ENCODE results near the gene BRPF1. TPM values are rescaled to one million over a fixed set of nuclear protein-coding genes. Genes with fewer than 3 reads are reported as not detected.

Gene BRPF1
- total RNA-seq, 4 donors from 2014 or later = 9.4 to 18.7 (median 14.9) TPM

DNA sequence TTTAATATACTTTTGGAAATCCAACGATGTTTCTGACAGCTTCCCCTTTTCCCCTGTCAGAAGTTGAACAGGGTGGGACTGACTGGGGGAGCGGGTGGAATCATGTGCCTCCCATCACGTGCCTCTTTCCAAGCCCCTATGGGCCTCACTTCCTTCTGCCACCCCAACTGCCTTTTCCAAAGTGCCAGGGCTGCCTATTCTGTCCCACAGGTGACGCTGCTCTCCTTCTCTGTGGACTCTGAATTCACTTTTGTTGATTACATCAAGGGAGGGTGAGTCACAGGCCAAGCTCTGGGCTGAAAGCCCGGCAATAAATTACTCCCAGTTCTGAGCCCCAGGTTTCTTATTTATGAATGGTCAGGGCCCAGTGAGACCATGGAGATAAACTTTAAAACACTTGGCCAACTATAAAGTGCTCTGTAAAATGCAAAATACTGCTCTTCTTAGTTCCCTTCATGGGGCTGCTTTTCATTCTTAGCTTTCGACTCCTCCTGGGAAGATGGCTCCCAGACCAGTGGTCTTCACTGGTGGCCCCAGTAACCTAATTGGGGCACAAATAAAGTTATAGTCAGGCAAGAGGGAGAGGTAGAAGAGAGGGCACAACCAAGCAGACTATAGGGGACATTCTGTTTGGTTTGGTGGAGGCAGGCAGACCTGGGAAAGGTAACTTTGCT is 15.6 kb upstream of the BRPF1 start:
- peaks cover 0 to 12% (median 0%) of the 10 kb centered on the region in 4 donors for H3K4me1 ChIP-seq
- no peak overlapping the region for H3K4me3 ChIP-seq
- H3K27me3 ChIP-seq = no peaks in the 10 kb centered on the region
- H3K9me3 ChIP-seq = no peaks in the 10 kb centered on the region
- intact Hi-C loops (cut with DNase I; ENCODE audit: low total_unique reads) = no loop called here
- peak overlapping the region; percentile 43 to 62 (median 54) for H3K27ac ChIP-seq
- DNase-seq = peak; percentile 78
- in situ Hi-C loops (cut with MboI; ENCODE audit: low pct_ligation_motif_present in 1 of 4, low pct_unique_long_range_greater_than_20kb in 1 of 4, low sequenced_read_pairs in 3 of 4) = no loop called here
- WGBS, 2 donors (ENCODE audit: low coverage in 1 of 2) = 31 to 33% methylated on average over 1 to 6 of the region's 6 CpGs
- H3K36me3 ChIP-seq = no peaks in the 10 kb centered on the region
- TF ChIP-seq, protein P1, sequence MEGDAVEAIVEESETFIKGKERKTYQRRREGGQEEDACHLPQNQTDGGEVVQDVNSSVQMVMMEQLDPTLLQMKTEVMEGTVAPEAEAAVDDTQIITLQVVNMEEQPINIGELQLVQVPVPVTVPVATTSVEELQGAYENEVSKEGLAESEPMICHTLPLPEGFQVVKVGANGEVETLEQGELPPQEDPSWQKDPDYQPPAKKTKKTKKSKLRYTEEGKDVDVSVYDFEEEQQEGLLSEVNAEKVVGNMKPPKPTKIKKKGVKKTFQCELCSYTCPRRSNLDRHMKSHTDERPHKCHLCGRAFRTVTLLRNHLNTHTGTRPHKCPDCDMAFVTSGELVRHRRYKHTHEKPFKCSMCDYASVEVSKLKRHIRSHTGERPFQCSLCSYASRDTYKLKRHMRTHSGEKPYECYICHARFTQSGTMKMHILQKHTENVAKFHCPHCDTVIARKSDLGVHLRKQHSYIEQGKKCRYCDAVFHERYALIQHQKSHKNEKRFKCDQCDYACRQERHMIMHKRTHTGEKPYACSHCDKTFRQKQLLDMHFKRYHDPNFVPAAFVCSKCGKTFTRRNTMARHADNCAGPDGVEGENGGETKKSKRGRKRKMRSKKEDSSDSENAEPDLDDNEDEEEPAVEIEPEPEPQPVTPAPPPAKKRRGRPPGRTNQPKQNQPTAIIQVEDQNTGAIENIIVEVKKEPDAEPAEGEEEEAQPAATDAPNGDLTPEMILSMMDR (IDR thresholded peaks at IDR 0.05) = peak; percentile 66 to 87 (median 71)
- TF ChIP-seq EP300 (IDR thresholded peaks at IDR 0.05; ENCODE audit: low read depth) (no peak), POLR2AphosphoS5 (IDR thresholded peaks at IDR 0.05) (peak in 2 of 3 donors; percentile 52 to 75), POLR2A (IDR thresholded peaks at IDR 0.05) (no peak)

DNA sequence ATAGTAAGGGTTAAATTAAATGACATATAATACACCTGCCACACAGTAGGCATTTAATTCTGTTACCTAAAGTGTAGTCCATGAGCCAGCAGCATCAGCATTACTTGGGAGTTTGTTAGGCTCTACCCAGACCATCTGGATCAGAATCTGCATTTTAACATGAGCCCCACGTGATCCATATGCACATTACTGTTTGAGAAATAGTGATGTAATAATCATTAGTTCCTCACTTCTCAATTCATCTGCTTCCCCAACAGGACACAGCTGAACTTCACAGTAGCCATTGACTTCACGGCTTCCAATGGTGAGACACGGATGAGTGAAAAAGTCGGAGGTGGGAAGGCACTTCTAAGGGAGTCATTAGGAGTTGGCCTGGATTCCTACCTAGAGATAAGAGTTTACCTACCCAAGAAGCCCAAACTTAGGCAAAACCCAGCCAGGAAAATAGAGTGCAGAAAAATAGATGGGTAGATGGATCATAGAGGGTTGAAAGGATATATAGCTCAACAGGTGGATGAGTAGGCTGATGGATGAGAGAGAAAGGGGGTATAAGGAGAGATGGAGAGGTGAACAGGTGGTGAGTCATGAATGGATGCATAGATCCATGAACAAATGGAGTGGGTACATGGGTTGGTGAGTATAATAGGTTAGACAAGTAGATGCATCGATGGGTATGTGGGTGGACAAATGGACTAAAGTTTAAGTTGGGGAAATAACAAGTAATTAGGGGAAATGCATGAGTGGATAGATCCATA is 14.6 kb upstream of the BRPF1 start:
- TF ChIP-seq EP300 (IDR thresholded peaks at IDR 0.05; ENCODE audit: low read depth) (no peak), POLR2AphosphoS5 (IDR thresholded peaks at IDR 0.05) (no peak), POLR2A (IDR thresholded peaks at IDR 0.05) (no peak)
- TF ChIP-seq, protein P1 (IDR thresholded peaks at IDR 0.05) = no peak
- in situ Hi-C loops (cut with MboI; ENCODE audit: low pct_ligation_motif_present in 1 of 4, low pct_unique_long_range_greater_than_20kb in 1 of 4, low sequenced_read_pairs in 3 of 4) = no loop called here
- H3K4me3 ChIP-seq = no peak overlapping the region
- H3K36me3 ChIP-seq = no peaks in the 10 kb centered on the region
- no peak overlapping the region for H3K27ac ChIP-seq
- intact Hi-C loops (cut with DNase I; ENCODE audit: low total_unique reads) = no loop called here
- H3K4me1 ChIP-seq = peaks cover 0 to 12% (median 0%) of the 10 kb centered on the region in 4 donors
- no peak for DNase-seq
- H3K9me3 ChIP-seq = no peaks in the 10 kb centered on the region
- no peaks in the 10 kb centered on the region for H3K27me3 ChIP-seq
- 67 to 87% methylated on average over 1 to 5 of the region's 5 CpGs for WGBS, 2 donors (ENCODE audit: low coverage in 1 of 2)

- Histone ChIP-seq H3K36me3 (no peaks in the 10 kb centered on the region), H3K27ac (no peak overlapping the region), H3K27me3 (no peaks in the 10 kb centered on the region), H3K4me3 (no peak overlapping the region), H3K4me1 (peaks cover 0 to 12% (median 0%) of the 10 kb centered on the region in 4 donors), H3K9me3 (no peaks in the 10 kb centered on the region)
- in situ Hi-C loops (cut with MboI; ENCODE audit: low pct_ligation_motif_present in 1 of 4, low pct_unique_long_range_greater_than_20kb in 1 of 4, low sequenced_read_pairs in 3 of 4) (no loop called here), intact Hi-C loops (cut with DNase I; ENCODE audit: low total_unique reads) (no loop called here)
- 50 to 86% methylated on average over 1 of the region's 1 CpG for WGBS, 2 donors (ENCODE audit: low coverage in 1 of 2)
- TF ChIP-seq POLR2AphosphoS5 (IDR thresholded peaks at IDR 0.05) = no peak
- TF ChIP-seq EP300 (IDR thresholded peaks at IDR 0.05; ENCODE audit: low read depth) = no peak
- TF ChIP-seq, protein P1 (IDR thresholded peaks at IDR 0.05) = no peak
- no peak for TF ChIP-seq POLR2A (IDR thresholded peaks at IDR 0.05)
- no peak for DNase-seq
These were observed 14.0 kb upstream of the BRPF1 start for GRCh38 chr3:9717563-9717962.

GRCh38 chr3:9718118-9718517 is 13.4 kb upstream of the BRPF1 start:
- Histone ChIP-seq H3K4me1 (peaks cover 0 to 12% (median 0%) of the 10 kb centered on the region in 4 donors), H3K36me3 (no peaks in the 10 kb centered on the region), H3K4me3 (no peak overlapping the region), H3K27ac (no peak overlapping the region), H3K9me3 (no peaks in the 10 kb centered on the region), H3K27me3 (no peaks in the 10 kb centered on the region)
- TF ChIP-seq POLR2AphosphoS5 (IDR thresholded peaks at IDR 0.05) (no peak), POLR2A (IDR thresholded peaks at IDR 0.05) (no peak)
- TF ChIP-seq, protein P1 (IDR thresholded peaks at IDR 0.05) = no peak
- intact Hi-C loops (cut with DNase I; ENCODE audit: low total_unique reads) (no loop called here), in situ Hi-C loops (cut with MboI; ENCODE audit: low pct_ligation_motif_present in 1 of 4, low pct_unique_long_range_greater_than_20kb in 1 of 4, low sequenced_read_pairs in 3 of 4) (no loop called here)
- DNase-seq = no peak
- WGBS, 2 donors (ENCODE audit: low coverage in 1 of 2) = 65% methylated on average over 4 of the region's 4 CpGs; no CpG with 5 or more reads in 1 of the 2 donors

Data from transverse colon (tissue), 4 donors.